Pancreas (tissue), 10 donors: ENCODE data around the gene SEMA5A. TPM values are rescaled to one million over a fixed set of nuclear protein-coding genes. Genes with fewer than 3 reads are reported as not detected.

Experiments used
- ATAC-seq, 4 donors: fragments of 200-7000 bp; cut with Tn5 transposase; one replicate each; pipeline versions ENCODE4 v1.8.0 to v1.9.1; 2020; ENCODE audit warnings: mild to moderate bottlenecking in 4 of 4, moderate library complexity in 4 of 4
- DNase-seq, 6 donors: peaks; one replicate each; pipeline ENCODE4 v3.0.0-alpha.2; 2020
- FAIRE-seq: peaks from 2 replicates; lab custom pipeline; 2012; peaks lifted over from hg19 to GRCh38; lab: Jason Lieb, UNC
- H3K27ac ChIP-seq, 4 donors: fragments of 200-600 bp; sonication (generic); 1 replicate in 3 of 4; 2 replicates in 1 of 4; pipeline versions ENCODE4 v1.5.0 to v1.8.0; 2020
- H3K27me3 ChIP-seq, 4 donors: fragments of 200-600 bp; one replicate each; pipeline ENCODE4 v1.8.0; 2021
- H3K36me3 ChIP-seq, 3 donors: fragments of 200-600 bp; sonication (generic) in 1 of 3; one replicate each; pipeline versions ENCODE4 v1.5.0 to v1.8.0; 2020 to 2021
- H3K4me1 ChIP-seq, 3 donors: fragments of 200-600 bp; one replicate each; pipeline ENCODE4 v1.8.0; 2021
- H3K4me3 ChIP-seq, 4 donors: fragments of 200-600 bp; sonication (generic) in 2 of 4; one replicate each; pipeline versions ENCODE4 v1.5.0 to v1.8.0; 2020 to 2021
- H3K9me3 ChIP-seq, 4 donors: fragments of 200-600 bp; one replicate each; pipeline ENCODE4 v1.8.0; 2021
- CTCF ChIP-seq, 4 donors: fragments of 200-600 bp; sonication (generic) in 3 of 4; IDR thresholded peaks; one replicate each; pipeline versions ENCODE4 v1.5.0 to v1.8.0; 2021; ENCODE audit warnings: antibody characterized with exemption in 4 of 4
- WGBS, 2 donors: extraction: QIAGEN DNeasy Blood & Tissue Kit; methylation state at CpG; one replicate each; pipeline ENCODE4 v1.1.7; 2013; 5-methylcytosine and 5-hydroxymethylcytosine counted together
- intact Hi-C, 3 donors: fragments of 100-400 bp; cut with DNase I; formaldehyde crosslinking; loops; one replicate each; pipeline versions ENCODE4 v1.11.1 to v1.14.2; 2022
- polyA plus RNA-seq, 2 donors: library from polyadenylated mRNA; stranded (reverse); fragments of 200-250 nt; gene quantifications; one replicate each; pipeline ENCODE4 v1.2.3, GENCODE V29; 2013
- total RNA-seq, 6 donors: library from RNA; stranded (reverse); fragmentation: NEBNext Ultra II Directional in 4 of 6; extraction: Animal tissue kit (Norgen Biotek cat#: 25700) in 4 of 6; gene quantifications; one replicate each; pipeline versions ENCODE4 v1.2.1 to v1.2.4, GENCODE V29; 2021 to 2023
- donor health status: healthy with polysubstance abuse.
- donor health status: DM: no; HTN: no; CAD: no; lungs with moderate emphysema.
- donor health status: DM: no; HTN: no; CAD: no.
- donor health status: control.
- donor health status: control.
- donor health status: Bipolar disorder and iron deficiency.
- donor health status: DM: yes; HTN: yes; CAD: no.
- donor health status: DM: no; HTN: no; CAD: no.
- donor health status: DM: no; HTN: no; CAD: no.
- donor health status: DM: yes; HTN: yes; CAD: no.

Gene SEMA5A
- total and polyA plus RNA-seq, 8 donors: 0.91 to 14.0 (median 6.4) TPM

DNA sequence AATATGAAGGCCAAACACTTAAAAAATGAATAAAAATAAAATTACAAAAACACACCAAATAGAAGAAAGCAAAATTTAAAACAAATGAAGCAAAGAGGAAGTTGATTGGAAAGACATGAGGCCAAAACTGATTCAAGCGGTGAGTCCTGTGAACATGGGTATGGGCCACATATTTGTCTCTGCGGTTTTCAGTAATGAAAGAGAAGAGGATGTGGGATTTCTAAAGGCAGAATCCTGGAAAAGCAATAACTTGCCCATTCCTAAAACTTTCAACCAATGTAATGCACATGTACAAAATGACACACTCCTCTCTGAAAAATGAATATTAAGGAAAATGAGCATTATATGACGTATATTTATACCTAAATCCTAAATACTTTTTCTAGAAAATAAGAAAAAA is 263.7 kb downstream of the SEMA5A start:
- Histone ChIP-seq H3K36me3 (no peaks in the 10 kb centered on the region), H3K4me1 (no peaks in the 10 kb centered on the region), H3K27me3 (no peaks in the 10 kb centered on the region), H3K4me3 (no peak overlapping the region), H3K27ac (no peak overlapping the region), H3K9me3 (no peaks in the 10 kb centered on the region)
- TF ChIP-seq CTCF (IDR thresholded peaks at IDR 0.05): no peak
- intact Hi-C loops: no loop called here
- DNase-seq (no peak), ATAC-seq (no peak), FAIRE-seq (no peak)
- 96 to 100% methylated on average over 3 of the region's 3 CpGs for WGBS, 2 donors

- no peak overlapping the region for H3K4me3 ChIP-seq
- H3K4me1 ChIP-seq: no peaks in the 10 kb centered on the region
- no peaks in the 10 kb centered on the region for H3K9me3 ChIP-seq
- FAIRE-seq (no peak), ATAC-seq (no peak), DNase-seq (no peak)
- no peaks in the 10 kb centered on the region for H3K36me3 ChIP-seq
- 0 to 58% methylated on average over 1 of the region's 1 CpG for WGBS, 2 donors
- no peak overlapping the region for H3K27ac ChIP-seq
- H3K27me3 ChIP-seq: no peaks in the 10 kb centered on the region
- no peak for TF ChIP-seq CTCF (IDR thresholded peaks at IDR 0.05)
- intact Hi-C loops: no loop called here
These were observed 266.1 kb downstream of the SEMA5A start for GRCh38 chr5:9279774-9280173.

DNA sequence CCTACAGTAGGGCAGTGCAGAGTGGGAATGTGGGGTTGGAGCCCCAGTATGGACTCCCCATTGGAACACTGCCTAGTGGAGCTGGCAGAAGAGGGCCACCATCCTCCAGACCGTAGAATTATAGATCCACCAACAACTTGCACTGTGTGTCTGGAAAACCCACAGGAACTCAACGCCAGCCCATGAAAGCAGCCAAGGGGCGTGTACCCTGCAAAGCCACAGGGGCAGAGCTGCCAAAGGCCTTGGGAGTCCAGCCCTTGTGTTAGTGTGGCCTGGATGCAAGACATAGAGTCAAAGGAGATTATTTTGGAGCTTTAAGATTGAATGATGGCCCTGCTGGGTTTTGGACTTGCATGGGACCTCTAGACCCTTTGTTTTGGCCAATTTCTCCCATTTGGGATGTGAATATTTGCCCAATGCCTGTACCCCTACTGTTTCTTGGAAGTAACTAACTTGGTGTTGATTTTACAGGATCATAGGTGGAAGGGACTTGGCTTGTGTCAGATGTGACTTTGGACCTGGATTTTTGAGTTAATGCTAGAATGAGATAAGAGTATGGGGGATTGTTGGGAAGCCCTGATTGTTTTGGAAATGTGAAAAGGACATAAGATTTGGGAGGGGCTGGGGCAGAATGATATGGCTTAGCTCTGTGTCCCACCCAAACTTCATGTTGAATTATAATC is 266.8 kb downstream of the SEMA5A start:
- DNase-seq: no peak
- intact Hi-C loops: no loop called here
- no peak for TF ChIP-seq CTCF (IDR thresholded peaks at IDR 0.05)
- Histone ChIP-seq H3K27me3 (no peaks in the 10 kb centered on the region), H3K4me1 (no peaks in the 10 kb centered on the region), H3K9me3 (no peaks in the 10 kb centered on the region), H3K36me3 (no peaks in the 10 kb centered on the region), H3K27ac (no peak overlapping the region), H3K4me3 (no peak overlapping the region)
- 85 to 89% methylated on average over 3 of the region's 3 CpGs for WGBS, 2 donors
- no peak for FAIRE-seq
- no peak for ATAC-seq

- Histone ChIP-seq H3K9me3 (no peaks in the 10 kb centered on the region), H3K4me3 (no peak overlapping the region), H3K36me3 (no peaks in the 10 kb centered on the region), H3K27ac (no peak overlapping the region), H3K27me3 (no peaks in the 10 kb centered on the region), H3K4me1 (no peaks in the 10 kb centered on the region)
- intact Hi-C loops: no loop called here
- ATAC-seq (no peak), DNase-seq (no peak), FAIRE-seq (no peak)
- 92 to 94% methylated on average over 4 of the region's 4 CpGs for WGBS, 2 donors
- TF ChIP-seq CTCF (IDR thresholded peaks at IDR 0.05): no peak
These were observed 276.9 kb downstream of the SEMA5A start for GRCh38 chr5:9269014-9269413.

- WGBS, 2 donors: 84 to 91% methylated on average over 3 of the region's 3 CpGs
- Histone ChIP-seq H3K27me3 (no peaks in the 10 kb centered on the region), H3K4me1 (no peaks in the 10 kb centered on the region), H3K27ac (no peak overlapping the region), H3K9me3 (no peaks in the 10 kb centered on the region), H3K36me3 (no peaks in the 10 kb centered on the region), H3K4me3 (no peak overlapping the region)
- no peak for FAIRE-seq
- TF ChIP-seq CTCF (IDR thresholded peaks at IDR 0.05): no peak
- intact Hi-C loops: no loop called here
- no peak for ATAC-seq
- DNase-seq: no peak
These were observed 277.6 kb downstream of the SEMA5A start for GRCh38 chr5:9268226-9268625.
